HG02884 (cell line): ENCODE data around the gene CCDC83.
"Not testable (repeated sequence)": the region's sequence is repeated elsewhere in the genome, so short reads cannot be mapped to it uniquely, and the experiment has no call there.

ENCODE experiments used
- ATAC-seq: cut with Tn5 transposase; IDR thresholded peaks from one replicate; pipeline ENCODE4 v1.9.1; 2021; ENCODE audit warnings: mild to moderate bottlenecking, moderate library complexity; ENCODE audit not compliant: unreplicated experiment

CCDC83 gene

GRCh38 chr11:85835263-85835662, 19.9 kb upstream of the CCDC83 start:
- ATAC-seq = no peak

- ATAC-seq = no peak
Observed at GRCh38 chr11:85835729-85836128, 19.5 kb upstream of the CCDC83 start.

- not testable (repeated sequence) for ATAC-seq
Observed at GRCh38 chr11:85840932-85841331, 14.3 kb upstream of the CCDC83 start.

- ATAC-seq = no peak
Observed at GRCh38 chr11:85843929-85844328, 11.3 kb upstream of the CCDC83 start.

GRCh38 chr11:85844439-85845123, 10.6 kb upstream of the CCDC83 start:
- ATAC-seq = no peak

GRCh38 chr11:85845124-85845631, 10.0 kb upstream of the CCDC83 start:
- ATAC-seq = no peak

- ATAC-seq = no peak
Observed at GRCh38 chr11:85847436-85847835, 7.7 kb upstream of the CCDC83 start.

GRCh38 chr11:85848006-85848405, 7.2 kb upstream of the CCDC83 start:
- ATAC-seq = no peak

GRCh38 chr11:85848556-85848955, 6.6 kb upstream of the CCDC83 start:
- no peak for ATAC-seq

- not testable (repeated sequence) for ATAC-seq
Observed at GRCh38 chr11:85852754-85853153, 2.4 kb upstream of the CCDC83 start.

- ATAC-seq = not testable (repeated sequence)
Observed at GRCh38 chr11:85853541-85853940, 1.6 kb upstream of the CCDC83 start.

- no peak for ATAC-seq
Observed at GRCh38 chr11:85854212-85854556, 999 bp upstream of the CCDC83 start.

GRCh38 chr11:85854557-85855340, 434 bp upstream of the CCDC83 start:
- peak; percentile 99 for ATAC-seq

GRCh38 chr11:85857098-85857497, 1.9 kb downstream of the CCDC83 start:
- no peak for ATAC-seq

GRCh38 chr11:85859541-85859940, 4.4 kb downstream of the CCDC83 start:
- ATAC-seq = not testable (repeated sequence)

GRCh38 chr11:85863855-85864254, 8.7 kb downstream of the CCDC83 start:
- ATAC-seq = no peak

GRCh38 chr11:85866137-85866827, 11.1 kb downstream of the CCDC83 start:
- no peak for ATAC-seq

- no peak for ATAC-seq
Observed at GRCh38 chr11:85867751-85868150, 12.6 kb downstream of the CCDC83 start.

GRCh38 chr11:85869781-85870180, 14.6 kb downstream of the CCDC83 start:
- ATAC-seq = no peak

- ATAC-seq = no peak
Observed at GRCh38 chr11:85874265-85874664, 19.1 kb downstream of the CCDC83 start.

GRCh38 chr11:85875505-85875904, 20.3 kb downstream of the CCDC83 start:
- no peak for ATAC-seq

- no peak for ATAC-seq
Observed at GRCh38 chr11:85884581-85885021, 29.4 kb downstream of the CCDC83 start.
